ENCODE data around the gene DEPDC5.

The DEPDC5 gene

GRCh38 chr22:31734512-31734911, 19.3 kb upstream of the DEPDC5 start:
- H3K4me1 ChIP-seq (ENCODE audit: insufficient read depth, low read length) = no peaks in the 10 kb centered on the region
- ATAC-seq (ENCODE audit: insufficient read depth, low read depth) = no peak
- peaks cover 37% of the 10 kb centered on the region for H3K36me3 ChIP-seq (ENCODE audit: insufficient read depth, low read length)
- H3K4me3 ChIP-seq (ENCODE audit: low read depth in 1 of 2, low read length in 2 of 2) = no peak overlapping the region
- H4K20me1 ChIP-seq (ENCODE audit: insufficient read depth, low read length) = peaks cover 14% of the 10 kb centered on the region
- H3K9ac ChIP-seq (ENCODE audit: low read depth, low read length) = no peak overlapping the region
- no peak overlapping the region for H3K27ac ChIP-seq (ENCODE audit: low read length)
- H3K27me3 ChIP-seq (ENCODE audit: insufficient read depth, low read length, poor library complexity) = no peaks in the 10 kb centered on the region
- H3K9me3 ChIP-seq (ENCODE audit: insufficient read depth, low read length, severe bottlenecking) = no peaks in the 10 kb centered on the region
- H3K4me2 ChIP-seq (ENCODE audit: insufficient read depth, low read length) = no peak overlapping the region
- peaks cover 76% of the 10 kb centered on the region for H3K79me2 ChIP-seq (ENCODE audit: insufficient read depth, low read length)
- no peak for DNase-seq
- no peak for TF ChIP-seq EZH2 (IDR thresholded peaks at IDR 0.05; ENCODE audit: borderline replicate concordance, low read depth, low read length, severe bottlenecking)
- no peak for TF ChIP-seq CTCF (IDR thresholded peaks at IDR 0.05; ENCODE audit: borderline replicate concordance, extremely low read depth, low read length, poor library complexity, severe bottlenecking)
- H2AFZ ChIP-seq (ENCODE audit: low read depth, low read length) = no peak overlapping the region

DNA sequence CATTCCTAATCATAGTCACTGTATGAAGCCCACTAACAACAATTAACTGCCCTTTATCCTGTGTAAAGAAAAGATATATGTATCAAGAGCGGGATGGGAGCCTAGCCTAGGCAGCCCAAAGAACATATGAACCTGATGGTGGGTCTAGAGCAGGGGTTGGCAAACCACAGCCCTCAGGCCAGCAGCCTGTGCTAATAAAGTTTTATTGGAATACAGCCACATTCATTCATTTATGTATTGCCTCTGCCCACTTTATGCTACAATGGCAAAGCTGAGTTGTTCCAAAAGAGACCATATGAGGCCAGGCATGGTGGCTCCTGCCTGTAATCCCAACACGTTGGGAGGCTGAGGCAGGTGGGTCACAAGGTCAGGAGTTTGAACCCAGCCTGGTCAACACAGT, 17.4 kb upstream of the DEPDC5 start:
- H3K4me3 ChIP-seq (ENCODE audit: low read depth in 1 of 2, low read length in 2 of 2) = no peak overlapping the region
- H3K9ac ChIP-seq (ENCODE audit: low read depth, low read length) = no peak overlapping the region
- peaks cover 46% of the 10 kb centered on the region for H3K36me3 ChIP-seq (ENCODE audit: insufficient read depth, low read length)
- DNase-seq (no peak), ATAC-seq (ENCODE audit: insufficient read depth, low read depth) (no peak)
- H3K27me3 ChIP-seq (ENCODE audit: insufficient read depth, low read length, poor library complexity) = no peaks in the 10 kb centered on the region
- H3K79me2 ChIP-seq (ENCODE audit: insufficient read depth, low read length) = peaks cover 81% of the 10 kb centered on the region
- H2AFZ ChIP-seq (ENCODE audit: low read depth, low read length) = no peak overlapping the region
- H3K9me3 ChIP-seq (ENCODE audit: insufficient read depth, low read length, severe bottlenecking) = no peaks in the 10 kb centered on the region
- H3K27ac ChIP-seq (ENCODE audit: low read length) = no peak overlapping the region
- H4K20me1 ChIP-seq (ENCODE audit: insufficient read depth, low read length) = peaks cover 14% of the 10 kb centered on the region
- TF ChIP-seq EZH2 (IDR thresholded peaks at IDR 0.05; ENCODE audit: borderline replicate concordance, low read depth, low read length, severe bottlenecking) (no peak), CTCF (IDR thresholded peaks at IDR 0.05; ENCODE audit: borderline replicate concordance, extremely low read depth, low read length, poor library complexity, severe bottlenecking) (no peak)
- no peak overlapping the region for H3K4me2 ChIP-seq (ENCODE audit: insufficient read depth, low read length)
- H3K4me1 ChIP-seq (ENCODE audit: insufficient read depth, low read length) = no peaks in the 10 kb centered on the region

- Histone ChIP-seq H3K4me3 (ENCODE audit: low read depth in 1 of 2, low read length in 2 of 2) (no peak overlapping the region), H3K79me2 (ENCODE audit: insufficient read depth, low read length) (peaks cover 85% of the 10 kb centered on the region), H3K27me3 (ENCODE audit: insufficient read depth, low read length, poor library complexity) (no peaks in the 10 kb centered on the region), H2AFZ (ENCODE audit: low read depth, low read length) (no peak overlapping the region), H4K20me1 (ENCODE audit: insufficient read depth, low read length) (peaks cover 14% of the 10 kb centered on the region), H3K4me2 (ENCODE audit: insufficient read depth, low read length) (no peak overlapping the region), H3K9ac (ENCODE audit: low read depth, low read length) (no peak overlapping the region), H3K36me3 (ENCODE audit: insufficient read depth, low read length) (peaks cover 43% of the 10 kb centered on the region), H3K9me3 (ENCODE audit: insufficient read depth, low read length, severe bottlenecking) (no peaks in the 10 kb centered on the region), H3K27ac (ENCODE audit: low read length) (no peak overlapping the region), H3K4me1 (ENCODE audit: insufficient read depth, low read length) (no peaks in the 10 kb centered on the region)
- TF ChIP-seq EZH2 (IDR thresholded peaks at IDR 0.05; ENCODE audit: borderline replicate concordance, low read depth, low read length, severe bottlenecking) (no peak), CTCF (IDR thresholded peaks at IDR 0.05; ENCODE audit: borderline replicate concordance, extremely low read depth, low read length, poor library complexity, severe bottlenecking) (no peak)
- DNase-seq (no peak), ATAC-seq (ENCODE audit: insufficient read depth, low read depth) (no peak)
These were observed 15.9 kb upstream of the DEPDC5 start for GRCh38 chr22:31737932-31738331.

- TF ChIP-seq EZH2 (IDR thresholded peaks at IDR 0.05; ENCODE audit: borderline replicate concordance, low read depth, low read length, severe bottlenecking) = no peak
- TF ChIP-seq CTCF (IDR thresholded peaks at IDR 0.05; ENCODE audit: borderline replicate concordance, extremely low read depth, low read length, poor library complexity, severe bottlenecking) = no peak
- Histone ChIP-seq H3K79me2 (ENCODE audit: insufficient read depth, low read length) (peaks cover 88% of the 10 kb centered on the region), H3K4me1 (ENCODE audit: insufficient read depth, low read length) (no peaks in the 10 kb centered on the region), H3K36me3 (ENCODE audit: insufficient read depth, low read length) (peaks cover 43% of the 10 kb centered on the region), H4K20me1 (ENCODE audit: insufficient read depth, low read length) (peaks cover 14% of the 10 kb centered on the region), H3K27me3 (ENCODE audit: insufficient read depth, low read length, poor library complexity) (no peaks in the 10 kb centered on the region), H2AFZ (ENCODE audit: low read depth, low read length) (no peak overlapping the region), H3K27ac (ENCODE audit: low read length) (no peak overlapping the region), H3K4me3 (ENCODE audit: low read depth in 1 of 2, low read length in 2 of 2) (no peak overlapping the region), H3K4me2 (ENCODE audit: insufficient read depth, low read length) (no peak overlapping the region), H3K9me3 (ENCODE audit: insufficient read depth, low read length, severe bottlenecking) (no peaks in the 10 kb centered on the region), H3K9ac (ENCODE audit: low read depth, low read length) (no peak overlapping the region)
- no peak for DNase-seq
- no peak for ATAC-seq (ENCODE audit: insufficient read depth, low read depth)
These were observed 15.3 kb upstream of the DEPDC5 start for GRCh38 chr22:31738566-31738965.

Data from DND-41 (cell line).